ENCODE data around the gene SMPDL3B.

The SMPDL3B gene

DNA sequence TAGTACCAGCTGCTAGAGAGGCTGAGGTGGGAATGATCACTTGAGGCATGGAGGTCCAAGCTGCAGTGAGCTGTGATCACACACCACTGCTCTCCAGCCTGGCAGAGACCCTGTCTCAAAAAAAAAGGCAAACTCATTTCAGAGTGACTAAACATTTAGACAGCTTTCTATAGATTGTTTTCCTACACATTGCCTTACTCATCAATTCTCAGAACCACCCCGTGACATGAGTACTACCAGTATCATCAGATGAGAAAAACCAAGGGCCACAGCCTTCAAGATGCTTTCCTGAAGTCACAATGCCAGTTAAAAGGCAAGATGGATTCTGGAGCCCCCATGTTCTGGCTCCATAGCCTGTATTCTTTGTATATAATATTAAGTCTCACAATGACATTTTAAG is 22.4 kb upstream of the SMPDL3B start:
- TF ChIP-seq, protein P1, sequence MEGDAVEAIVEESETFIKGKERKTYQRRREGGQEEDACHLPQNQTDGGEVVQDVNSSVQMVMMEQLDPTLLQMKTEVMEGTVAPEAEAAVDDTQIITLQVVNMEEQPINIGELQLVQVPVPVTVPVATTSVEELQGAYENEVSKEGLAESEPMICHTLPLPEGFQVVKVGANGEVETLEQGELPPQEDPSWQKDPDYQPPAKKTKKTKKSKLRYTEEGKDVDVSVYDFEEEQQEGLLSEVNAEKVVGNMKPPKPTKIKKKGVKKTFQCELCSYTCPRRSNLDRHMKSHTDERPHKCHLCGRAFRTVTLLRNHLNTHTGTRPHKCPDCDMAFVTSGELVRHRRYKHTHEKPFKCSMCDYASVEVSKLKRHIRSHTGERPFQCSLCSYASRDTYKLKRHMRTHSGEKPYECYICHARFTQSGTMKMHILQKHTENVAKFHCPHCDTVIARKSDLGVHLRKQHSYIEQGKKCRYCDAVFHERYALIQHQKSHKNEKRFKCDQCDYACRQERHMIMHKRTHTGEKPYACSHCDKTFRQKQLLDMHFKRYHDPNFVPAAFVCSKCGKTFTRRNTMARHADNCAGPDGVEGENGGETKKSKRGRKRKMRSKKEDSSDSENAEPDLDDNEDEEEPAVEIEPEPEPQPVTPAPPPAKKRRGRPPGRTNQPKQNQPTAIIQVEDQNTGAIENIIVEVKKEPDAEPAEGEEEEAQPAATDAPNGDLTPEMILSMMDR (IDR thresholded peaks at IDR 0.05; ENCODE audit: unreplicated experiment in 3 of 3), result no peak
- H3K27me3 Mint-ChIP-seq (ENCODE audit: low read depth), result peaks cover 7% of the 10 kb centered on the region
- no peak overlapping the region for H3K27ac Mint-ChIP-seq
- H3K4me3 Mint-ChIP-seq, result peak overlapping the region; percentile 43 to 72 (median 70)
- peaks cover 5% of the 10 kb centered on the region for H3K4me1 Mint-ChIP-seq
- H3K36me3 Mint-ChIP-seq (ENCODE audit: low read depth), result peaks cover 25% of the 10 kb centered on the region
- peaks cover 5% of the 10 kb centered on the region for H3K9me3 Mint-ChIP-seq

DNA sequence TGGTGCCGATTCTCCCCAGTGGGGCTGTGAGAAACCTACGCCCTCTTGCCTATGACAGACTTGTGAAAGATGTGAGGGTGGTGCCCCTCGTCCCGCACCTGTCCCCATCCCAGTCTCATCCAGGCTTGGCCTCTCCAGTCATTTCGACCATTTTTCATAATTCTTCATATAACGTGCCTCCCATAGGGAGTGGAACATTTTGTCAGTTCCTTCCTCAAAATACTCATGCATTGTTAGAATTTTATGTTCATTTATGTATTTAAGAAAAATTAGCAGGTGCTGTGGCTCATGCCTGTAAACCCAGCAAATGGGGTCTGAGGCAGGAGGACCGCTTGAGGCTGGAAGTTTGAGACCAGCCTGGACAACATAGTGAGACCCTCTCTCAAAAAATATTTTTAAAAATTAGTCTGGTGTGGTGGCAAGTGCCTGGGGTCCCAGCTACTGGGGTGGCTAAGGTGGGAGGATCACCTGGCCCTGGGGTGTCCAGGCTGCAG is 19.7 kb upstream of the SMPDL3B start:
- Mint-ChIP-seq H3K36me3 (ENCODE audit: low read depth) (peaks cover 10% of the 10 kb centered on the region), H3K9me3 (peaks cover 5% of the 10 kb centered on the region), H3K4me1 (peaks cover 5% of the 10 kb centered on the region), H3K27me3 (ENCODE audit: low read depth) (peaks cover 25% of the 10 kb centered on the region), H3K27ac (peak overlapping the region; percentile 83 to 96 (median 90)), H3K4me3 (peak overlapping the region; percentile 99 to 100 (median 99))
- TF ChIP-seq, protein P1 (IDR thresholded peaks at IDR 0.05; ENCODE audit: unreplicated experiment in 3 of 3), result no peak

DNA sequence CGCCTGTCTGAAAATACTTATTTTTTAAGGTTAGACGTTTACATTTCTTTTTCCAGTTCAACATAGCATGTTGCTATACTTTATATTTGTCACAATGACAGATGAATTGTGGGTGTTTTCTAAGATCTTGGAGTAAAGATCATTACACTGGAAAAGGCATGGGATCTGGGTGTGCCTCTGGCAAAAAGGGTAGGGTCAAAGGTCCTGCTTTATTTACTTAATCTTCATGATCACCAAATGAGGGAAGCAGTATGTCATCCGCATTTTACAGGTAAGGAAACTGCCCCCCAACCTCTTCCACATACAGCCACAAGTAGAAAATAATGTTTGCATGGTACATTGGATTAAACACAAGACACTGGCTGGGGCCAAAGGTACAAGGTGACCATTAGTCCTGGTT is 12.5 kb upstream of the SMPDL3B start:
- Mint-ChIP-seq H3K9me3 (no peaks in the 10 kb centered on the region), H3K4me1 (no peaks in the 10 kb centered on the region), H3K27me3 (ENCODE audit: low read depth) (peaks cover 20% of the 10 kb centered on the region), H3K36me3 (ENCODE audit: low read depth) (no peaks in the 10 kb centered on the region), H3K4me3 (no peak overlapping the region), H3K27ac (no peak overlapping the region)
- TF ChIP-seq, protein P1 (IDR thresholded peaks at IDR 0.05; ENCODE audit: unreplicated experiment in 3 of 3), result no peak

DNA sequence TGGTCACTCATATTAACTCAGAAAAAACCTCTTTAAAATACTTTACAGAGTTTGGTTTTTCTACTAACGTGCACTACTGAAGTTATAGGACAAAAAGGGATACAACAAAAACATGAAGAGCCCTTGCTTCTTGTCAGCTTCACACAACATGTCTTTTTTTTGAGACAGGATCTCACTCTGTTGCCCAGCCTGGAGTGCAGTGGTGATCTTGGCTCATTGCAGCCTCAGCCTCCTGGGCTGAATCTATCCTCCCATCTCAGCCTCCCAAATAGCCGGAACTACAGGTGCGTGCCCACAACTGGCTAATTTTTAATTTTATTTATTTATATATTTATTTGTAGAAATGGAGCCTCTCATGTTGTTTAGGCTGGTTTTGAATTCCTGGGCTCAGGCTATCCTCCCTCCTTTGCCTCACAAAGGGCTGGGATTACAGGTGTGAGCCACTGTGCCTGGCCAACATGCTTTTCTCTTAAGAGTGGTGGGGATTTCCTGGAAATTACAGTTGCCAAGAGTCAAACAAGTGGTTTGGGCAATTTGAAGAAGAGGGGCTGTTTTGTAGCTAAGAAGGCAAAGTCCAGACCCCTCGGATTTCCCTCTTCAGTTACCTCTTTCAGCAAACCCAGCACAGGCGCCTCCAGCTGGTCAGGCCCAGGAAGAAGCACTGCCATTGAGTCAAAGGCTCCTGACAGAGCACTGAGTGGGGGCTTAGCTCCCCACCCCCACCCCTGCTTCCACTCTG is 6.4 kb upstream of the SMPDL3B start:
- no peak overlapping the region for H3K27ac Mint-ChIP-seq
- TF ChIP-seq, protein P1 (IDR thresholded peaks at IDR 0.05; ENCODE audit: unreplicated experiment in 3 of 3), result no peak
- peaks cover 12% of the 10 kb centered on the region for H3K27me3 Mint-ChIP-seq (ENCODE audit: low read depth)
- no peaks in the 10 kb centered on the region for H3K4me1 Mint-ChIP-seq
- no peaks in the 10 kb centered on the region for H3K36me3 Mint-ChIP-seq (ENCODE audit: low read depth)
- H3K9me3 Mint-ChIP-seq, result no peaks in the 10 kb centered on the region
- H3K4me3 Mint-ChIP-seq, result no peak overlapping the region

DNA sequence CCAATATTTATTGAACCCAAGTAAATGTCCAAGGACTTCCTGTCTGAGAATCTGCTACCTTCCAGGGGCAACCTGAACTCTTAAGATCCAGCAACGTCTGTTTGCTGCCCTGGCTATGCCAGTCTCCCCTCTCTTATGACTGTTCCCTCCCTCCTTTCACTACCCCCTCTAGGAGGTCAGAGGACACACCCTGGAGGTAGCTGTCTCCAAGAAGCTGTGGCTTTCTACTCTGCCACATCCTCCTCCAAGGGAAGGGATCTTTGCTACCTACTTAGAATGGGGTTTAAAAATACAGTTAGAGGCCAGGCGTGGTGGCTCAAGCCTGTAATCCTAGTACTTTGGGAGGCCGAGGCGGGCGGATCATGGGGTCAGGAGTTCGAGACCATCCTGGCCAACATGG is 3.6 kb upstream of the SMPDL3B start:
- Mint-ChIP-seq H3K27ac (no peak overlapping the region), H3K27me3 (ENCODE audit: low read depth) (peaks cover 31% of the 10 kb centered on the region), H3K4me3 (no peak overlapping the region), H3K36me3 (ENCODE audit: low read depth) (no peaks in the 10 kb centered on the region), H3K9me3 (no peaks in the 10 kb centered on the region), H3K4me1 (peaks cover 8% of the 10 kb centered on the region)
- TF ChIP-seq, protein P1 (IDR thresholded peaks at IDR 0.05; ENCODE audit: unreplicated experiment in 3 of 3), result no peak

DNA sequence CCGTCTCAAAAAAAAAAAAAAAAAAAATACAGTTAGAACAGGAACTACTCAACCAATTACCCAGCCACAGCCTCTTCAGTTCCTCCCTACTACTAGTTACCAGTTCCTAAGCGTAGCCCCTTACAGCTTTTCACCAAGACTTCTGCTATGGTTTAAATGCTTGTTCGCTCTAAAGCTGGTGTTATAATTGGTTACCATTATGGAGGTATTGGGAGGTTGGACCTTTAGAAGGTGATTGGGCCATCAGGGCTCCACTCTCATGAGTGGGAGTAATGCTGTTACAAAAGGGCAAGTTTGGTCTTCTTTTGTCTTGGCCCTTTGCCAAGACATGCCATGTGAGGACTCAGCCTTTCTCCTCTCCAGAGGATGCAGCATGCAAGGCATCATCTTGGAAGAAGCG is 3.0 kb upstream of the SMPDL3B start:
- Mint-ChIP-seq H3K4me3 (no peak overlapping the region), H3K27me3 (ENCODE audit: low read depth) (peaks cover 35% of the 10 kb centered on the region), H3K36me3 (ENCODE audit: low read depth) (no peaks in the 10 kb centered on the region)

More for the DNA sequence above, 3.0 kb upstream of the SMPDL3B start:
- Mint-ChIP-seq H3K4me1 (peaks cover 8% of the 10 kb centered on the region), H3K27ac (no peak overlapping the region), H3K9me3 (no peaks in the 10 kb centered on the region)
- TF ChIP-seq, protein P1 (IDR thresholded peaks at IDR 0.05; ENCODE audit: unreplicated experiment in 3 of 3), result no peak

All from nephron (organoid).